ENCODE data around the gene ADAMTS13.

ADAMTS13 gene

DNA sequence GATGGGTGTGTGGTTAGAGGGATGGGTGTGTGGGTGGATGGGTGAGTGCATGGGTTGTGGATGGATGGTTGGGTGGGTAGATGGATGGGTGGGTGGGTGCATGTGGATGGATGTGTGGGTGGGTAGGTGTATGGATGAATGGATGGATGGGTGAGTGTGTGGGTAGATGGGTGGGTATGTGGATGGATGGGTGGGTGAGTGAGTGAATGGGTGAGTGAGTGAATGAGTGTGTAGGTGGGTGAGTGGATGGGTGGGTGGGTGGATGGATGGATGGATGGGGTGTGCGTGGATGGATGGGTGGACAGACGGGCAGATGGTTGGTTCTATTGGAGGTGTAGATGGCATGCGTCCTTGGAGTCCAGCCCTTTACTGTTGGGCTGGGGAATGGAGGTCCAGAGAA, 28.8 kb upstream of the ADAMTS13 start:
- FAIRE-seq, result no peak

DNA sequence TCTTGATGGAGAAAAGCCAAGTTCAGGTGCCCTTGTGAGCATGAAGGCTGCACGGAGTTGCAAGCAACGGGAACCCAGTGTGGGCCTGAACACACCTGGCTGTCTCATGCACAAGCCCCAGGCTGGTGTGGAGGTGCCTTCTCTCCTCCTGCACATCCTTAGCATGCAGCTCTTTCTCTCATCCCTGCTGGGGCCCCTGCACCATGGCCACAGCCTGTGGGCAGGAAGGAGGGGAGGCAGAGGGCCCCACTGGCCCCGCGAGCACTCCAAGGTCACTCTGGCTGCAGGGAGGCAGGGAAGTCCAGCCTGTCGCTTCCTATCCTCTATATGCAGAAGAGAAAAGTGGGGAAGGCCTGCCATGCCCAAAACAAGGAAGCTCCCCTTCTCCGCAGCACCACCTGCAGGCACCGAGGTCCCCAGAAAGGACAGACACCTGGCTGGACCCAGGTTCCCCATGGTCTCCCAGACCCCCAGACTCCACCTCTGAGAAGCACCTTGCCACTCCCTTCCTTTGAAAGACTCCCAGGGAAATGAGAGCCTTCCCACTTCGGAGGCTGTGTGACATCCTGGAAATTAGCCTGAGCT, 27.4 kb upstream of the ADAMTS13 start:
- no peak for FAIRE-seq

DNA sequence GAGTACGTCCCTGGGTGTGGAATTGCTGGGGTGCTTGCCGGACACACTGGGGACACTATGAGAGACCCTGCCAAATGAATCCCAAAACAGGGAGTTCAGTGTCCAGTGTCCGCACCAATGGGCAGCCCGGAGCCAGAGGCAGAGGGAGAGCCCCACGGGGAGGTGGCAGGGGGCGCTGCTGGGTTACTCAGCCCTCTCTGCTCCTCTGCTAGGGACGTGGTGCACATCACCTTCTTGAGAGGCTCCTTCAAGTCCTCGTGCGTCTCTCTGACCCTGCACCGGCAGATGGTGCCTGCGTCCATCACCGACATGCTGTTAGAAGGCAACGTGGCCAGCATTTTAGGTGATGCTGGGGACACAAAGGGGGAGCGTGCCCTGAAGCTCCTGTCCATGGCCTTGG, 25.2 kb upstream of the ADAMTS13 start:
- FAIRE-seq, result no peak

DNA sequence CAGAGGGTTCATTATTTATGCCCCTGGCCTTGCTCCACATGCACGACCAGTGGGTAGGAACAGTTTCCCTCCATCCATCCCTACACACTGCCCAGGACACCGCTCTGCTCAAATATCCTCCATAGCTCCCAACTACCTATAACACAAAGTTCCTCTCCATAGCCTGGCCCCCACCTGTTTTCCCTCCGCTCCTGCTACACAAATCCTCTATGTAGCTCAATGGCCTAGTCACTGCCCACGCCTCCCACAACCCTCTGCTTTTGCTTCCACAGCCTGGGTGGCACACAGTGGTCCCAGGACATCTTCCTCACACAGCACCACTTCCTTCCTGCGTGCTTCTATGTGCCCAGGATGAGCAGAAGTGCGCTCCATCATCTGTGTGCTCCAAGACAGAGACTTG, 24.8 kb upstream of the ADAMTS13 start:
- FAIRE-seq, result no peak

DNA sequence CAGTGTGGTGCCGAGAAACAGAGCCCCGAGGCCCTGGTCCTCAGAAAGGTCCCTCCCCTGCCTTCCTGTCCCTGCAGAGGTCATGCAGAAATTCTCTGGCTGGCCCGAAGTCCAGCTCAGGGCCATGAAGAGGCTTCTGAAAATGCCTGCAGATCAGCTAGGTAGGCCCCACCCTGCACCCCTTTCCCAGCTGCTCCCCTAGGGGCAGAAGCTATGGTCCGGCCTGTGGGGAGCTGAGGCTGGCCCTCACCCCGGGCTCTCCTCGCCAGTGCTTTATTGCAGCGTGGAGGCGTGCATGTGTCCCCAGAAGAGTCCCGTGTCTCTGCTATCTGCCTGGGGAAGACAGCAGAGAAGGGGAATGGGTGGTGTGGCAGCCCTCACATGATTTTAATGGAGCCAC, 24.3 kb upstream of the ADAMTS13 start:
- no peak for FAIRE-seq

DNA sequence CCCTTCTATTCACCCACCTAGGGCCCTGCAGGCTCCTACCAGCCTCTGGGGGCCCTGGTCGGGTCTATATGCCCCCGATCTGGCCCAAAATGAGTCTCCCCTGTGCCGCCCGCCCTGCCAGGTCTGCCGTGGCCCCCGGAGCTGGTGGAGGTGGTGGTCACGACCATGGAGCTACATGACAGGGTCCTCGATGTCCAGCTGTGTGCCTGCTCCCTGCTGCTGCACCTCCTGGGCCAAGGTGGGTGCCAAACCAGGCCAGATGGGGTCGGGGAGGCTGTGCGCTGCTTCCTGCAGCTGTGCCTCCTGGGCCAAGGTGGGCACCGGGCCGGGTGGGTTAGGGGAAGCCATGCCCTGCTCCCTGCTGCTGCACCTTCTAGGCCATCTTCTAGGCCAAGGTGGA, 21.9 kb upstream of the ADAMTS13 start:
- no peak for FAIRE-seq

DNA sequence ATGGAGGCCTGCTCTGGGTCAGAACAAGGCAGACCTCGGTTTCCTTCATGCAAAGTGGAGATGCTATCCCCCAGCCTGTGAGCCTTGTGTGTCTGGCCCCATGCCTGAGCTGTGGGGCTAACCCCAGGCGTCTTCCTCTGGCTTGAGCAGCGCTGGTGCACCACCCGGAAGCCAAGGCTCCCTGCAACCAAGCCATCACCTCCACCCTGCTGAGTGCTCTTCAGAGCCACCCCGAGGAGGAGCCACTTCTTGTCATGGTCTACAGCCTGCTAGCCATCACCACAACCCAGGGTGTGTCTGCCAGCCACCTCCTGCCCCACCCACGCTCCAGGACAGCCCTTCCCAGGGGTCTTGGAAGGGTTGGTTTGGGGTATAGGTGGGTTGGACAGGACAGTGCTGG, 20.6 kb upstream of the ADAMTS13 start:
- FAIRE-seq, result no peak

DNA sequence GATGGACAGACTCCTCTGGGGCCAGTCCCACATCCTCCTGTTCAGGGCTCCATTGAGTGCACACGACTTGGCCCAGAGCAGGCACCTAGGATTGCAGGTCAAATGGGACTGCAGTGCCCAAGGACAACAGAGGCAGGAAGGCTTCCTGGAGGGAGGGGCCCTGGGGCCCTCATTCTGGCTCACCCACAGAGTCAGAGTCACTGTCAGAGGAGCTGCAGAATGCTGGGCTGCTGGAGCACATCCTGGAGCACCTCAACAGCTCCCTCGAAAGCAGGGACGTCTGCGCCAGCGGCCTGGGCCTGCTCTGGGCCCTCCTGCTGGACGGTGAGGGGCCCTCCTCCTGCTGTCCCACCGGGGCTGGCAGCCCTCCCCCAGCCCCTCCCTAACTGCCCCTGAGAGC, 19.5 kb upstream of the ADAMTS13 start:
- FAIRE-seq, result no peak

DNA sequence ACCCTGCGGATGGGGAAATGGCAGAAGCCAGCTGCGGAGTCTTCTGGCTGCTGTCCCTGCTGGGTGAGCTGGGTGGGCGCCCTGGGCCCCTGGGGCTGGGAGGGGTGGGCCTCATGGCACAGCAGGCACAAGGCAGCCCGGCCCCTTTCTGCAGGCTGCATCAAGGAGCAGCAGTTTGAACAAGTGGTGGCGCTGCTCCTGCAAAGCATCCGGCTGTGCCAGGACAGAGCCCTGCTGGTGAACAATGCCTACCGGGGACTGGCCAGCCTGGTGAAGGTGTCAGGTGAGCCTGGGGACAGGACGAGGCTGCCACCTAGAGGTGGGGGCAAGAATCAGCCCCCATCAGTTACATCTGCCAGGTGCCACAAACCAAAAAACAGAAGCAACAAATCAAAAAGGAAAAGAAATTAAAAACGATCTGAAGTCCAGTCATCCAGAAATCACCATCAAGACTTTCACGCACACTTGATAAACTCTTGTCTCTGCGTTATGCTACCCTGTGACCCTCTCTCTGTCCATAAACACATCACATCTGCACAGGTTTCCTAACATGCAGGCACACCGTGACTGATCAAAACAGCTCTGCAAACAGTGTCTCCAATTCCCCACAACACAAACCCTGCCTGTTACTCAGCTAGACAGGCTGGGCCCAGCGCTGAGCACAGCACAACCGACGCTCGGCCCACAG, 18.3 kb upstream of the ADAMTS13 start:
- FAIRE-seq, result no peak

DNA sequence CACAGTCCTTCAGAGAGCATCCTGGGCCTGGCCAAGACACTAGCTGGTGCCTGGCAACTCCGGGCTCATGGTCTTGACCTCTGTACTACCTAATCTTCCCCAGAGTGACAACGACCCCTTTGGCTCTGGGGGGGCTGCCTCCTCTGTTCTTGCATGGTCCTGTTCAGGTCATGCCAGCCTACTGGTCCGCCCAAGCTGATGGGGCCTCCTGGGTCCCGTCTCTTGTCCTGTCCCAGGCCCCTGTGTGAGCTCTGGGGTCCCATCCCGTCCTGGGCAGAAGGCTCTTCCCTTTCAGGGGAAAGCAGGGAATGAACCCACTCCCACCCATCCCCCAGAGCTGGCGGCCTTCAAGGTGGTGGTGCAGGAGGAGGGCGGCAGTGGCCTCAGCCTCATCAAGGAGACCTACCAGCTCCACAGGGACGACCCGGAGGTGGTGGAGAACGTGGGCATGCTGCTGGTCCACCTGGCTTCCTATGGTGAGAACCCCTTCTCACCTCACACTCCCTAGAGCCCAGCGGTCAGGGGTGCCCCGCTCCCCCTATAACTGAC, 17.6 kb upstream of the ADAMTS13 start:
- FAIRE-seq, result no peak

DNA sequence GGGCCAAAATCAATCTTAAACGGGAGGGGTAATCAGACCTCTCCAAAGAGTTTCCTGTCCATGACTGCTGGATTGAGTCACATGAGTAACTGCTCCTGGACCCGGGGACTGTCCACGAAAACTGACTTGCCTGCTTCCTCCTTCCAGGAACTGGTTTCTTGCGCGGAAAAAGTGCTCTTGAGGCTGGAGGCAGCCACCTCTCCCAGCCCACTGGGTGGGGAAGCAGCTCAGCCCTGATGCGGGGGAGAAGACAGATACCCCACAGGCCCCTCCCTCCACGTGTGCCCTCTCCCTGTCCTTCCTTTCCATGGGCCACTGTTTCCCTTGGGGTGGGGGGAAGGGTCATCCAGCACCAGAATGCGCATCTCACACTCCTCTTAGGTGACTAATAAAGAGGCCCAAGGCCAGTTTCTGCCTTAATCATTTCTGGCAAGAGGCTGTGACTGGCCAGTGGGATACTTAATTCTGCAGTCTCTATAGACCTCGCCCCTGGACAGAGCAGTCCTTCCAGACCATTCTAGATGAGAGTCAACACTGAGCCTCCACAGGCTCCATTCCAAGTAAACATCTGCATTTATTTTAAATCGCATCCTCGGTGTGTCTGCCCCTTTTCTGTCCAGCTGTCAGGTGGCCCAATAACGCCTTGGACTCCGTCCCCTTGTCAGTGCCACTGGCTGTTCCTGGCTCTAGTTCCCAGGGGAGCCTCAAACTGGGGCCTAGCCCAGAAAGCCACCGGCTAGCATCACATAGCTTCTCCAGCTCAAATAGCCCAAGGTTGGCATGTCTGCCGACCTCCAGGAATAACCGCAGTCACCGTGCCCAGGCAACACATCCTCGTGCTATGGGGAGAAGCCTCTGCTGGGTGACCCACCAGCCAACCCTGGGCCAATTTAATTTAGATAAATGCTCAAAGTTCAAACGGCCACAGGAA, 16.4 kb upstream of the ADAMTS13 start:
- no peak for FAIRE-seq

DNA sequence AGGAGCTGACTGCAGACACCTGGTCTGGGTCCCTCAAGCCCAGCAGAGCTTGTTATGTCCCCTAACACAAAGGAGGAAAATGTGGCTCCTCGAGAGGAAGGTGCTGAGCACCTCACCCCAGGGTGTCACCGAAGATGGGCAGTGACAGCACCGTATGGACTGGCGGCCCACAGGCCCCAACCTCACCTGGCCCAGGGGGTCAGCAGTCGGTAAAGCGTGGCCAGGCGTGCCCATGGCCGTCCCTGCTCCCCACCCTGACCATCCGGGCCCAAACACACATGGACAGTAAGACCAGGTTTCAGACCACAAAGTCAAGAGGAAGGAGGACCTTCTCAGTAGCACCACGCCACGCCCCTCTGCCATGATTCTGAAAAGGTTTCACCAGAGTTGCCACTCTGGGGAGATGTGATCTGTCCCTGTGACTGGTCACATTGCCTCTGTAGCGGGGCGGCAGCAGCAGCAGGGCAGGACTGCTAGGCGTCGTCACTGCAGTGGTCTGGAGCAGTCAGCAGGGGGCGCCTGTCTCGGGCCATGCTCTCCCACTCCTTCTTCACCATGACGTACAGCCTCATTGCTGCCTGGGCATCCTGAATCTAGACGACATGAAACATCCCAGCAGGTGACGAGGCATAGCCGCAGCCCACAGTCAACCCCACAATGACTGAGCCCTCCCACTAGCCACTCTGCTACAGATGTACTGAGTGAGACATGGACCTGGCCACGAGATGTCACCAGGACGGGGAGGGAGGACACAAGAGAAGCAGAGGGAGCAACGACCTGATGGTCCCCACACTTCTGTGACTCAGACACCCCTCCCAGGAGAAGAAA, 15.5 kb upstream of the ADAMTS13 start:
- FAIRE-seq, result no peak

DNA sequence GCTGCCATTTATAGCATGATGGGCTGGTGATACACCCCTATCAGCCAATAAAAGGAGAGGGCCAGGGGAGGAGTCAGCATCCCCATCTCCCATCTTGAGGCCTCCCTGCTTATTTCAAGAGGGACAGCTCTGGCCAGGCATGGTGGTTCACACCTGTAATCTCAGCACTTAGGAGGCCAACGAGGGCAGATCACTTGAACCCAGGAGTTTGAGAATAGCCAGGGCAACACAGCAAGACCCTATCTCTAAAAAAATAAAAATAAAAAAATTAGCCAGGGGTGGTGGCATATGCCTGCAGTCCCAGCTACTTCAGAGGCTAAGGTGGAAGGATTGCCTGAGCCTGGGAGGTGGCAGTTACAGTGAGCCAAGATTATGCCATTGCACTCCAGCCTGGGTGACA, 14.1 kb upstream of the ADAMTS13 start:
- no peak for FAIRE-seq

DNA sequence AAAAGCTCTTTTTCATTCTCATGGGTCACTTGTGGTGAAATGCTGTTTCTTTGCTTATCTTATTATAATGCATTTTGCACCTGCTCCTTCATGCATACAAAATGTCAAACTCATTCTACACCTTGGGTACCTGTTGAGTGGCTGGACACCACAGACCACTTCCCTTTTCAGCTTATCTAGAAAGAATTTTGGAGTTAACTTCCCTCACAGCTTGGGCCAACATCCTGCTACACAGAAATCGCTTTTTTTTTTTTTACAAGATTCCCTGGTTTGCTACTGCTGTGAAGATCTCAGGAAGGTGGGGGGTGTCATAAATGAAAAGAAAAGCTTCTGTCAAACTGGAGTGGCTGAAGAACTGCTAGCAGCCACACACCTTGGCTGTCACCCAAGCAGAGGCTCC, 7.0 kb upstream of the ADAMTS13 start:
- FAIRE-seq, result no peak

DNA sequence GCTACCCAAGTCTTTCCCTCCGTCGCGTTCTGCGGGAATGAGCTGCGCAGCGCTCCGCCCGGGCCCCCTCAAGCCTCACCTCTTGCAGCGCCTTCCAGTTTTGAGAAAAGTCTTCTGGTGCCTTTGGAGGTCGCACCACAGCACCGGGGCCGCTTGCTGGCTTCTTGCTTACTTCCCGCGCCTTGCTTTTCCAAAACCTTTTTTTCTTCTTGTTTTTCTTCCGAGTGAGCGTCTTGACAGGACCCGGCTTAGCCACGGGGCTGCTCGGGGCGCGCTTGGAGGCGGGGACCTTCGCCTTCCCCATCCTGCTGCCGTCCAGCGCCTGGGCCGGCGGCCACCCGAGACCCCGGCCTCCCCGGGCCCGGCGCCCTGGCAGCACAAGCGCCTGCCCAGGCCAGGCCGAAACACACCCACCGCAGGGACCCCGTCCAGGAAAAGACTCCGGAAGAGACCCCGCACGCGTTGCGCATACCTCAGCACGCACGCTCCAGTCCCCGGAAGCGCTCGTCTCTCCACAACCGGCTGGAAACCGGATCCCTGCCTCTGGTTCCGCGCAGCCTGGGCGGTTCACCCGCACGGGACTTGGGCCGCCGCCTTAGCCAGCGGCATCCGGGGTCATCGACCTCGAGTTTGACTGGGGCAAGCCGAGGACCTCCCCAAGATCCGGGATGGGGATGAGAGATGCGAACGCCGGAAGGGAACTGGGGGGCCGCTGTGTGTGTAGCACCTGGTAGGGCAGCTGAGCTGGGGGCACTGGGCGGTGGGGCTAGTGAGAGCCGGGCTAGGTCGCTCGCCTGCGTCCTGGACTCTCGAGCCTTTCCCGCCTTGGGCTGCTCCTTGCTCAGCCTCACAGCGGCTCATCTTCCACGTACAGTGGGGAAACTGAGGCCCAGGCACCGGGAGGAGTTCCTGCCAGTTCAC, 4.4 kb upstream of the ADAMTS13 start, which contains the start of gene REXO4:
Gene REXO4, minus strand, starts transcription at position 470 of the 921 bp plus-strand sequence. Its CDS starts 166 bp downstream, at position 304.
- no peak for FAIRE-seq

DNA sequence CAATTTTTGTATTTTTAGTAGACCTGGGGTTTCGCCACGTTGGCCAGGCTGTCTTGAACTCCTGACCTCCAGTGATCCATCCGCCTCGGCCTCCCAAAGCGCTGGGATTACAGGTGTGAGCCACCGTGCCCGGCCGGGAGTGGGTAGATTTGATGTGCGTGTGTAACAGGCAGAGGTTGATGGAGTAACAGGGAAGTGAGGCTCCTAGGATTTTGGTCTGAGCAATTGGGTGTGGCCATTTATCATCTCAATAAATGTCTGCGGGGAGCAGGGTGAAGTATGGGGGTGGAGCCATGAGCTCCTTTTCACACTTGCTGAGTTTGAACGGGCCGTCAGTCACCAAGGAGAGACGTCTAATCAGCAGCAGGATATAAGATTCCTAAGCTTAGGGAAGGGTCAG, 3.2 kb upstream of the ADAMTS13 start:
- FAIRE-seq, result no peak

DNA sequence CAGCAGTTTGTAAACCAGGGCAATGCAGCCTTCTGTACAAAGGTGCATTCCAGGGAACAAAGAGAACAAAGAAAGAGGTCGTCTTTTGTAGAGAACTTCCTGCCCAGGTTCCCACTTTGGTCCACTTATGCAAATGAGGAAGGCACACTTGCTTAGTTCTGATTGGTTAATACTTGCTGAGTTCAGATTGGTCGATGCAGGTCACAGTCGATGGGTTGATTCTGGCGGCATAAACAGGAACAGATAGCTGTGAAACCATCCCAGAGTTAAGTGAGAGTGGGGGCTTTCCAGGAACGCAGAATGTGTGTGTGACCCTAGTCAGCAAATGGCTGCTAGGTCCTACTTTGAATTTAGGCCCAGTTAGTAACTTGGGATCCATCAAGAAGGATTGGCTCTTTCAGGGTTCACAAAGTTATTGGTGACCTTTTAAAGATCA, 1.8 kb upstream of the ADAMTS13 start:
- no peak for FAIRE-seq

DNA sequence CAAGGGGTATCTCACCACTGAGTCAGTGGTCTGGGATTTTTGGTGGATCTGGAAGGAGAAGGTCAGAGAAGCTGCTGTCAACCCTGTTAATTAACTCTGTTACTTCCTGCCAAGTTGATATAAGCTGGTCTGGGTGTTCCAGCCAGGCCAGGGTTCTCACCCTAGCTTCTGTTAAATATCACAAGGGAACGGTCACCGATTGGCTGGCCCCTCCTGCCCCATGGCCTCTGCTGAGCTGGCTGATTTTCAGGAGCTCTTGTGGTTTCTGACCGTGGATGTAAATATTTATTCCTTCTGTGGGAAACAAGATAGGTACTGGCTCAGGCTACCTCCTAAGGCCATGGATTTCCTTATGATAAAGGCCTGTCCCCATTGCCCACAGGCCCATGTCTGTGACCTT, 1.0 kb downstream of the ADAMTS13 start:
- no peak for FAIRE-seq

DNA sequence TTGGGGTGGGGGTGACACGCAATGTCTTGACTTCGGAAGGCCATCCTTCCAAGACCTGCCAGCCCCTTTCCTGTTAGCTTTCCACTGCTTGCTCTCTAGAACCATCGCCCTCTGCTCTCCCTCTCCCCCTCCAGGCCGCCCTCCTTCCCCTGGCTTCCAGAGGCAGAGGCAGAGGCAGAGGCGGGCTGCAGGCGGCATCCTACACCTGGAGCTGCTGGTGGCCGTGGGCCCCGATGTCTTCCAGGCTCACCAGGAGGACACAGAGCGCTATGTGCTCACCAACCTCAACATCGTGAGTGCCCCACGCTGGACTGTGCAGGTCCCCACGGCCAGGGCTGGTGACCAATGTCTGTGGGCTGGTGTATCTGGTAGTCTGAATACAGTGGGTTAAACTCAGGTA, 2.0 kb downstream of the ADAMTS13 start:
- FAIRE-seq, result no peak

DNA sequence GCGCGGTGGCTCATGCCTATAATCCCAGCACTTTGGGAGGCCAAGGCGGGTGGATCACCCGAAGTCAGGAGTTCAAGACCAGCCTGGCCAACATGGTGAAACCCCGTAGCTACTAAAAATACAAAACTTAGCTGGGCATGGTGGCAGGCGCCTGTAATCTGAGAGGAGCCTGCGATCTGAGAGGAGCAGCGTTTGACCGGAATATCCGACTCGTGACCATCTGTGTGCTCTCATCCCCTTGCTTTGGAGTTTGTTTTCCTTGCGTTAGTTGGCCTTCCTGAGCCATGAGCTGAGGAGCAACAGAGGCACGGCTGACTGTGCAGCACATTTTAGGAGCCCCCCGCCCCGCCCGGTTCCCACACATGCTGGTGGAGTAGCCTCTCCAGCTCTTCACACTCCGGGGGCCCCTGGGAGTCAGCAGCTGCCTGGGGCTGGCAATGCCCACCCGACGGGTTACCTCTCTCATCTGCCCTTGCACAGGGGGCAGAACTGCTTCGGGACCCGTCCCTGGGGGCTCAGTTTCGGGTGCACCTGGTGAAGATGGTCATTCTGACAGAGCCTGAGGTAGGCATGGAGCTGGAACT, 3.0 kb downstream of the ADAMTS13 start:
- no peak for FAIRE-seq

DNA sequence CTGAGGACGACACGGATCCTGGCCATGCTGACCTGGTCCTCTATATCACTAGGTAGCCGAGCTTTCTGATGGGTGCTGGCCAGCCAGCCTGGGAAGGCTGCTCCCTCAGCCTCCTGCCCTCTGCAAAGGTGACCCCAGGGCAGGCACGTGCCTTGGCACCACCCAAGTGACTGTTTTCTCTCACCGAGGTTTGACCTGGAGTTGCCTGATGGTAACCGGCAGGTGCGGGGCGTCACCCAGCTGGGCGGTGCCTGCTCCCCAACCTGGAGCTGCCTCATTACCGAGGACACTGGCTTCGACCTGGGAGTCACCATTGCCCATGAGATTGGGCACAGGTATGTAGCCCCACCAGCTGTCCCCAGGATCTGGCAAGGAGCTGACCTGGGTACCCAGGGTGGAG, 3.8 kb downstream of the ADAMTS13 start:
- no peak for FAIRE-seq

Data from endometrium (tissue), 2 donors.